IPS-20b (cell line): ENCODE results near the gene EPS8L1.
"Not testable (repeated sequence)": the region's sequence is repeated elsewhere in the genome, so short reads cannot be mapped to it uniquely, and the experiment has no call there.

Experiments
- H3K27ac ChIP-seq: one replicate; pipeline ENCODE4 v1.5.1; 2013; ENCODE audit warnings: low read length
- H3K27me3 ChIP-seq: 2 replicates; pipeline ENCODE4 v1.6.1; 2013; ENCODE audit warnings: mild to moderate bottlenecking, low read length, inconsistent platforms; ENCODE audit not compliant: insufficient read depth
- H3K36me3 ChIP-seq: 2 replicates; pipeline ENCODE4 v1.6.1; 2013; ENCODE audit warnings: low read depth, mild to moderate bottlenecking, inconsistent platforms, low read length, moderate library complexity; ENCODE audit not compliant: insufficient read depth
- H3K4me1 ChIP-seq: 2 replicates; pipeline ENCODE4 v1.6.1; 2013; ENCODE audit warnings: mild to moderate bottlenecking, control low read depth, inconsistent platforms, low read length, moderate library complexity; ENCODE audit not compliant: insufficient read depth
- H3K4me3 ChIP-seq: 2 replicates; pipeline ENCODE4 v1.5.1; 2013; ENCODE audit warnings: mild to moderate bottlenecking, low read length, inconsistent platforms
- H3K9ac ChIP-seq: 2 replicates; pipeline ENCODE4 v1.6.1; 2013; ENCODE audit warnings: low read depth, mild to moderate bottlenecking, inconsistent platforms, low read length, moderate library complexity
- H3K9me3 ChIP-seq: 2 replicates; pipeline ENCODE4 v1.6.1; 2013; ENCODE audit warnings: mild to moderate bottlenecking, low read depth, low read length, inconsistent platforms; ENCODE audit not compliant: insufficient read depth

Gene EPS8L1

GRCh38 chr19:55056827-55057226 lies 18.8 kb upstream of the EPS8L1 start:
- H3K4me1 ChIP-seq, result no peaks in the 10 kb centered on the region
- H3K27me3 ChIP-seq, result no peaks in the 10 kb centered on the region
- no peak overlapping the region for H3K4me3 ChIP-seq
- H3K9ac ChIP-seq, result no peak overlapping the region
- H3K9me3 ChIP-seq, result no peaks in the 10 kb centered on the region
- H3K27ac ChIP-seq, result no peak overlapping the region
- H3K36me3 ChIP-seq, result peaks cover 57% of the 10 kb centered on the region

DNA sequence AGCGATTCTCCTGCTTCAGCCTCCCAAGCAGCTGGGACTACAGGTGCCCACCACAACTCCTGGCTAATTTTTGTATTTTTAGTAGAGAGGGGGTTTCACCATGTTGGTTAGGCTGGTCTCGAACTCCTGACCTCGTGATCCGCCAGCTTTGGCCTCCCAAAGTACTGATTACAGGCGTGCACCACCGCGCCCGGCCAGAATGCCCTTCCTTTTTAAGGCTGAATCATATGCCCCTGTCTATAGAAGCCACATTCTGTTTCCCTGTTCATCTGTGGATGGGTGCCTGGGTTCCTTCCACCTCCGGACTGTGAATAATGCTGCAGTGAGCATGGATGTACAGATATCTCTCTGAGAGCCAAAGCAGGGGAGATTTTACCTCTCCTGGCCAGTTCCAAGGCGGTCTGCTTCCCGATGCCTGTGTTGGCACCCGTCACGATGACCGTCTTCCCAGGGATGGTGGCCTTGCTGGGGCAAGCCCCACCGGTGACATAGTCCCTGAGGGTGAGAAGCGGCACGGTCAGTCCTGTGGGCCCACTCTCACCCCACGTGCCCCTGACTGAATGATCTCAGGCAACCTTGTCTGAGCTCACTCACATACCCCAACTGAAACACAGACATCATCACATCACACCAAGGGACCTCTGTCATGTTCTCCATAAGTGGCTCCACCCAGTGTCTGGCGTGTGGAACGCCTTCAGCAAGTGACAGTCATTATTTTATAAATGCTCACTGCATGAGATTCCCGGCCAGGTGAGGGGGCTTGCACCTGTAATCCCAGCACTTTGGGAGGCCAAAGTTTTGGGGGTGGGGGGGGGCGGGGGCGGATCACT lies 16.7 kb upstream of the EPS8L1 start:
- Histone ChIP-seq H3K27ac (no peak overlapping the region), H3K27me3 (peaks cover 4% of the 10 kb centered on the region), H3K9me3 (no peaks in the 10 kb centered on the region), H3K36me3 (peaks cover 47% of the 10 kb centered on the region), H3K9ac (no peak overlapping the region), H3K4me3 (no peak overlapping the region), H3K4me1 (no peaks in the 10 kb centered on the region)

- H3K9ac ChIP-seq, H3K27ac ChIP-seq, H3K4me1 ChIP-seq, H3K4me3 ChIP-seq, H3K9me3 ChIP-seq: not testable (repeated sequence)
- H3K27me3 ChIP-seq, result peaks cover 17% of the 10 kb centered on the region
- H3K36me3 ChIP-seq, result peaks cover 36% of the 10 kb centered on the region
Observed at GRCh38 chr19:55060287-55060686, 15.4 kb upstream of the EPS8L1 start.

- Histone ChIP-seq H3K9ac (peak within 1 kb of the TSS; percentile 77), H3K27ac (no peak within 1 kb of the TSS), H3K4me1 (no peaks in the 10 kb centered on the region), H3K36me3 (peaks cover 11% of the 10 kb centered on the region), H3K4me3 (peak within 1 kb of the TSS; percentile 85), H3K9me3 (no peaks in the 10 kb centered on the region), H3K27me3 (peaks cover 44% of the 10 kb centered on the region)
Observed at GRCh38 chr19:55062735-55063491, 12.8 kb upstream of the EPS8L1 start, which contains the start of gene RDH13. TSS of gene RDH13 (minus strand) at chr19:55063148. CDS start at chr19:55063032, 116 bp downstream.

DNA sequence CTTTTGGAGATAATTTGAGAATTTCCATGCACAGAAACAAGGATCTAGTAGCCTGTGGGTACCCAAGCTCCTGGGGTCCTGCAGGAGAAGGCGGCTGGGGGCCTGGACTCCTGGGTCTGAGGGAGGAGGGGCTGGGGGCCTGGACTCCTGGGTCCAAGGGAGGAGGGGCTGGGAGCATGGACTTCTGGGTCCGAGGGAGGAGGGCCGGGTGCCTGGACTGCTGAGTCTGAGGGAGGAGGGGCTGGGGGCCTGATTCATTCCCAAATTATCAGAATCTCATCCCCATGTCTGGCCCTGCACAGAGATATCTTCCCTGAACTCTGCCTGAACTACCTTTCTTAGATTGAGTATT lies 12.2 kb upstream of the EPS8L1 start:
- no peak overlapping the region for H3K4me3 ChIP-seq
- peaks cover 8% of the 10 kb centered on the region for H3K36me3 ChIP-seq
- H3K4me1 ChIP-seq, result no peaks in the 10 kb centered on the region
- no peak overlapping the region for H3K27ac ChIP-seq
- no peak overlapping the region for H3K9ac ChIP-seq
- H3K27me3 ChIP-seq, result peaks cover 48% of the 10 kb centered on the region
- H3K9me3 ChIP-seq, result no peaks in the 10 kb centered on the region

DNA sequence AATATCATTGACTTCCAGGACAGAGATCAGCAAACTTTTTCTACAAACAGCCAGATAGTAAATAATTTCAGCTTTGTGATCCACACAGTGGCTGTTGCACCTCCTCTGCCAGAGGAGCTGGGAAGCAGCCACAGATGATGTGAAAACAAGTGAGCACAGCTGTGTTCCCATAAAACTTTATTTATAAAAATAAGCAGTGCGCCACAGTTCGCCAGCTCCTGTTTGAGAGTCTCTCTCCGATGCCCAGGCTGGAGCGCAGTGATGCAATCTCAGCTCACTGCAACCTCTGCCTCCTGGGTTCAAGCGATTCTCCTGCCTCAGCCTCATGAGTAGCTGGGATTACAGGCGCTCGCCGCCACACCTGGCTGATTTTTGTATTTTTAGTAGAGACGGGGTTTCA lies 10.2 kb upstream of the EPS8L1 start:
- H3K9me3 ChIP-seq, H3K9ac ChIP-seq, H3K36me3 ChIP-seq, H3K4me1 ChIP-seq, H3K27ac ChIP-seq, H3K4me3 ChIP-seq: not testable (repeated sequence)
- H3K27me3 ChIP-seq, result peaks cover 65% of the 10 kb centered on the region

GRCh38 chr19:55066107-55066709 lies 9.5 kb upstream of the EPS8L1 start:
- Histone ChIP-seq H3K27ac (no peak overlapping the region), H3K27me3 (peaks cover 72% of the 10 kb centered on the region), H3K4me1 (peaks cover 4% of the 10 kb centered on the region), H3K9me3 (no peaks in the 10 kb centered on the region), H3K4me3 (no peak overlapping the region), H3K9ac (no peak overlapping the region), H3K36me3 (no peaks in the 10 kb centered on the region)

DNA sequence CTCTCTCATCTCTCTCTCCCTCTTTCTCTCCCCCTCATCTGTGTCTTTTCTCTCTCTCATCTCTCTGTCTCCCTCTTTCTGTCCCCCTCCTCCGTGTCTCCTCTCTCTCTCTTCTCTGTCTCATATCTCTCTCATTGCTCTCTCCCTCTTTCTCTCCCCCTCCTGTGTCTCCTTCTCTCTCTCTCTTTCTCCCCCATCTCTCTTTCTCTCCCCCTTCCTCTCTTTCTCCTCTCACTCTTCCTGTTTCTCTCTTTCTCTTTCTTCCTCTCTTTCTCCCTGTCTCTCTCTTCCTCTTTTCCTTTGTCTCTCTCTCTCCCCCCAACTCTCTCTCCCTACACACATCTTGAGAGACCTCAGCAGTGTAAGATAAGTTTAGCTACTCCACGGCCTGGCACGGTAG lies 7.8 kb upstream of the EPS8L1 start:
- Histone ChIP-seq H3K36me3 (no peaks in the 10 kb centered on the region), H3K9ac (no peak overlapping the region), H3K9me3 (no peaks in the 10 kb centered on the region), H3K4me1 (peaks cover 4% of the 10 kb centered on the region), H3K27ac (no peak overlapping the region), H3K27me3 (peaks cover 89% of the 10 kb centered on the region), H3K4me3 (no peak overlapping the region)

DNA sequence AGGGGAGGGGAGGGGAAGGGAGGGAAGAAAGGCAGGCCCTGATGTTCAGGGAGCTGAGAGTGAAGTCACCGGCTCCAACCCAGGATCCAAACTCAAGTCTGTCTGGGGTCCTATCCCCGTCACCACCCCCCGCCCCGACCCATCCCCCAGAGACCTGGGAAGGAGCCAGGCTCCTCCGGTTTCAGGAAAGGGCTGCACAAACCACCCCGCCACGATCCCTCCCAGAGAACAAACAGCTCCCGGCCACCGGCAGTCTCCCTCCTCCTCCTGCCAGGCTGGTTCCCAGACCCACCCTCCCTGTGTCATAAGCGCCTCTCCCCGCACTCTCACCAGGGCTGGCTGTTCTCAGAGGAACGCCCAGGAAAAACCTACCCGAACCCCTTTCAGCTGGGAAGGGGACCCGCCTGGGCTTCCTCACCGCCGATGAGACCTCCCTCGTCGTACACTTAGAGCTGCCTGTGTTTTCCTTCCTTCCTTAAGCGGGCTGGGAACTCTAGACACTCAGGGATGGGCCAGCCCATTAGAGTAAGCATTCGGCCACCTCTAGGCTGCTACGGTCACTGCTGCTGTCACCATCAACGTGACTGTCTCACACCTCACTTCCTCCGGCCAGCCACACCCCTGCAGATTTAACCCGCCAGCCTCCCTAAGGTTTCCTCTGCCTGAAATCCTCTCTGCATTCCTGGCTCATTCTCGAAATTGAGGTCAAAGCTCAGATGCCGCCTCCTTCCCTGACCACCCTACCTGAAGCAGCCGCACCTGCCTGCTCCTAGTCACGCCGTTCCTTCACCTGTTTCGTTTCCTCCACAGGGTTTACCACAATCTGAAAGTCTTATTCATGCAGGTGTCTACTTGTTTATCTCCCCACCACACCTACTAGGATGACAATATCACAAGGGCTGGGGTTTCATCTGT lies 6.5 kb upstream of the EPS8L1 start:
- Histone ChIP-seq H3K9me3 (no peaks in the 10 kb centered on the region), H3K27ac (no peak overlapping the region), H3K27me3 (peaks cover 96% of the 10 kb centered on the region), H3K9ac (no peak overlapping the region; the same call in 1 of the 2 replicates), H3K4me1 (peaks cover 4% of the 10 kb centered on the region), H3K4me3 (peak overlapping the region; percentile 74), H3K36me3 (no peaks in the 10 kb centered on the region)

GRCh38 chr19:55069865-55070197 lies 5.8 kb upstream of the EPS8L1 start:
- Histone ChIP-seq H3K27ac (no peak overlapping the region), H3K4me3 (peak overlapping the region; percentile 74)

DNA sequence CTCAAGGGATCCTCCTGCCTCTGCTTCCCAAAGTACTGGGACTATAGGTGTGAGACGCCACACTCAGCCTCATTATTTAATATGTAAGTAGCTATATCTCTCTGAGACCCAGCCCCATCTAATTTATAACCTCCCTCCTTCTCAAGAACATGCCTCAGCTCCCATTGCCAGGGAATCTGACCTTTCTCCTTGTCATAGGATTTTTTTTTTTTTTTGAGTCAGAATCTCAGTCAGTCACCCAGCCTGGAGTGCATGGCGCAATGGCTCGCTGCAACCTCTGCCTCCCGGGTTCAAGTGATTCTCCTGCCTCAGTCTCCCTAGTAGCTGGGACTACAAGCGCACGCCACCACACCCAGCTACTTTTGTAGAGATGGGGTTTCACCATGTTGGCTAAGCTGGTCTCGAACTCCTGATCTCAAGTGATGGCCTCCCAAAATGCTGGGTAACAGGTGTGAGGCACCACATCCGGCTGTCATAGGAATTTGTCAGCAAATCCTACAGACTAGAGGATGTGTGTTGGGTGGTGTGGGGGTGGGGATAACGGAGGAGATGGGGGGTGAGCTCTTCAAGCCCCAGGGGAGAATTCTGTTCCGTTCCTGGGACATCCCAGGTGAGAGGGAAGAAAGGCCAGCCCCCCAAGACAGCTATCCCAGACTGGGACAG lies 5.1 kb upstream of the EPS8L1 start:
- Histone ChIP-seq H3K4me1 (peaks cover 6% of the 10 kb centered on the region), H3K9ac (no peak overlapping the region), H3K36me3 (no peaks in the 10 kb centered on the region), H3K9me3 (no peaks in the 10 kb centered on the region), H3K4me3 (no peak overlapping the region), H3K27me3 (peaks cover 91% of the 10 kb centered on the region), H3K27ac (no peak overlapping the region)

More at GRCh38 chr19:55069865-55070197, 5.8 kb upstream of the EPS8L1 start:
- Histone ChIP-seq H3K27me3 (peaks cover 91% of the 10 kb centered on the region), H3K36me3 (no peaks in the 10 kb centered on the region), H3K4me1 (peaks cover 4% of the 10 kb centered on the region), H3K9me3 (no peaks in the 10 kb centered on the region), H3K9ac (no peak overlapping the region; the same call in 1 of the 2 replicates)
